ENCODE data around the gene DHX40.

GRCh38 chr17:59520251-59520650, 45.2 kb upstream of the DHX40 start:
- no peak for TF ChIP-seq EZH2 (conservative IDR thresholded peaks at IDR 0.05; ENCODE audit: low read depth, low read length)
- TF ChIP-seq ZNF737 (CRISPR knock-in tag; IDR thresholded peaks at IDR 0.05; ENCODE audit: borderline replicate concordance): no peak
- no peak for TF ChIP-seq CTCF (CRISPR knock-in tag; IDR thresholded peaks at IDR 0.05)
- no peak for TF ChIP-seq TAF1 (CRISPR knock-in tag; IDR thresholded peaks at IDR 0.05)
- TF ChIP-seq MAFF (IDR thresholded peaks at IDR 0.05; ENCODE audit: low read depth, low read length): no peak
- TF ChIP-seq, protein P1, sequence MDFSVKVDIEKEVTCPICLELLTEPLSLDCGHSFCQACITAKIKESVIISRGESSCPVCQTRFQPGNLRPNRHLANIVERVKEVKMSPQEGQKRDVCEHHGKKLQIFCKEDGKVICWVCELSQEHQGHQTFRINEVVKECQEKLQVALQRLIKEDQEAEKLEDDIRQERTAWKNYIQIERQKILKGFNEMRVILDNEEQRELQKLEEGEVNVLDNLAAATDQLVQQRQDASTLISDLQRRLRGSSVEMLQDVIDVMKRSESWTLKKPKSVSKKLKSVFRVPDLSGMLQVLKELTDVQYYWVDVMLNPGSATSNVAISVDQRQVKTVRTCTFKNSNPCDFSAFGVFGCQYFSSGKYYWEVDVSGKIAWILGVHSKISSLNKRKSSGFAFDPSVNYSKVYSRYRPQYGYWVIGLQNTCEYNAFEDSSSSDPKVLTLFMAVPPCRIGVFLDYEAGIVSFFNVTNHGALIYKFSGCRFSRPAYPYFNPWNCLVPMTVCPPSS (IDR thresholded peaks at IDR 0.05): no peak
- TF ChIP-seq KAT7 (CRISPR knock-in tag; IDR thresholded peaks at IDR 0.05; ENCODE audit: borderline replicate concordance): no peak
- no peak for TF ChIP-seq ZNF781 (CRISPR knock-in tag; IDR thresholded peaks at IDR 0.05; ENCODE audit: borderline replicate concordance, not compliant biosample characterization)
- TF ChIP-seq ZNF644 (CRISPR knock-in tag; IDR thresholded peaks at IDR 0.05; ENCODE audit: low read depth): no peak
- no peak for TF ChIP-seq SIN3A (IDR thresholded peaks at IDR 0.05; ENCODE audit: borderline replicate concordance, low read depth, low read length)

Data from HepG2 (cell line).